Measurements from ENCODE around the gene RBFOX2. TPM values are rescaled to one million over a fixed set of nuclear protein-coding genes. Genes with fewer than 3 reads are reported as not detected.

The RBFOX2 gene
- total RNA-seq, 1 donor from 2014 or later = 147 TPM

- no peak for TF ChIP-seq CTCF (IDR thresholded peaks at IDR 0.05)
- peaks cover 7% of the 10 kb centered on the region for H3K36me3 Mint-ChIP-seq (ENCODE audit: low read depth)
- no peaks in the 10 kb centered on the region for H3K9me3 Mint-ChIP-seq (ENCODE audit: low read depth)
- H3K27ac Mint-ChIP-seq (ENCODE audit: unreplicated experiment) = peak overlapping the region; percentile 92
- H3K27me3 Mint-ChIP-seq (ENCODE audit: low read depth) = no peaks in the 10 kb centered on the region
- DNase-seq (ENCODE audit: low spot score) = no peak
- peak overlapping the region; percentile 26 for H3K4me3 Mint-ChIP-seq (ENCODE audit: unreplicated experiment)
- H3K4me1 Mint-ChIP-seq (ENCODE audit: low read depth) = peaks cover 63% of the 10 kb centered on the region
Observed at GRCh38 chr22:35777335-35777975, 251.2 kb downstream of the RBFOX2 start.

DNA sequence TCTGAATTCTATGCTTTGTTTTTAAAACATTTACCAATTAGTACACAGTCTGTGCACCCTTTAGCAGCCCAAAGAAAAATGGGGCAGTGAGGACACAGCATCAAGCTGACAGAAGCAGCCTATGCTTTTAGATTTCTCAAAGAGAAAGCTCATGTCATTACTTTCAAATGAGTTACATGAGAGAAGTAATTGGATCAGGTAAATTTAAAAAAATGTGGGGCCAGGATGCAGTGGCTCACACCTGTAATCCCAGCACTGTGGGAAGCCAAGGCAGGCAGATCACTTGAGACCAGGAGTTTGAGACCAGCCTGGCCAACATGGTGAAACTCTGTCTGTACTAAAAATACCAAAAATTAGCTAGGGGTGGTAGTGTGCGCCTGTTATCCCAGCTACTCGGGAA is 253.3 kb downstream of the RBFOX2 start:
- no peaks in the 10 kb centered on the region for H3K9me3 Mint-ChIP-seq (ENCODE audit: low read depth)

DNA sequence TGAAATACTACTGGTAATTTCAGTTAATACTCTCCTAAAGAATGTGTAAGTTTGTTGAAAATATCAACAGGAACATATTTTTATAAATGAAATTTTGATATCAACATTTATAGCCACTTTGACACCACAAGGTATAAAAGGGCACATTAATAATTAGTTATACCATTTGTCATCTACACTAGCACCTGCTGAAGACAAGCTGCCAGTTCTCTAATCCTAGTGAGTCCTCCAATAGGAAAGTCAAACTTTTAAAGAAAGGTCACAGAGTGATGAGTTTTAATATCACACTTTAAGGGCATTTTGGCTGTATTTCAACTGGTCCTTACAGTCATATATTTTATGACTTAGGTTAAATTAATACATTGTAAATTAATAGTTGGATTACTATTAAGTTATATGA is 258.6 kb downstream of the RBFOX2 start:
- H3K27ac Mint-ChIP-seq (ENCODE audit: unreplicated experiment) = no peak overlapping the region
- H3K36me3 Mint-ChIP-seq (ENCODE audit: low read depth) = peaks cover 5% of the 10 kb centered on the region
- H3K9me3 Mint-ChIP-seq (ENCODE audit: low read depth) = no peaks in the 10 kb centered on the region
- peaks cover 8% of the 10 kb centered on the region for H3K4me1 Mint-ChIP-seq (ENCODE audit: low read depth)
- H3K27me3 Mint-ChIP-seq (ENCODE audit: low read depth) = no peaks in the 10 kb centered on the region
- H3K4me3 Mint-ChIP-seq (ENCODE audit: unreplicated experiment) = no peak overlapping the region
- no peak for TF ChIP-seq CTCF (IDR thresholded peaks at IDR 0.05)
- DNase-seq (ENCODE audit: low spot score) = no peak

More for the DNA sequence above, 253.3 kb downstream of the RBFOX2 start:
- Mint-ChIP-seq H3K4me3 (ENCODE audit: unreplicated experiment) (no peak overlapping the region), H3K27me3 (ENCODE audit: low read depth) (no peaks in the 10 kb centered on the region), H3K27ac (ENCODE audit: unreplicated experiment) (no peak overlapping the region), H3K4me1 (ENCODE audit: low read depth) (peaks cover 43% of the 10 kb centered on the region), H3K36me3 (ENCODE audit: low read depth) (peaks cover 4% of the 10 kb centered on the region)
- no peak for TF ChIP-seq CTCF (IDR thresholded peaks at IDR 0.05)
- no peak for DNase-seq (ENCODE audit: low spot score)

- peaks cover 8% of the 10 kb centered on the region for H3K4me1 Mint-ChIP-seq (ENCODE audit: low read depth)
- peaks cover 5% of the 10 kb centered on the region for H3K36me3 Mint-ChIP-seq (ENCODE audit: low read depth)
- DNase-seq (ENCODE audit: low spot score) = no peak
- H3K9me3 Mint-ChIP-seq (ENCODE audit: low read depth) = no peaks in the 10 kb centered on the region
- H3K27ac Mint-ChIP-seq (ENCODE audit: unreplicated experiment) = peak overlapping the region; percentile 64
- no peak for TF ChIP-seq CTCF (IDR thresholded peaks at IDR 0.05)
- H3K27me3 Mint-ChIP-seq (ENCODE audit: low read depth) = no peaks in the 10 kb centered on the region
- H3K4me3 Mint-ChIP-seq (ENCODE audit: unreplicated experiment) = peak overlapping the region; percentile 11
Observed at GRCh38 chr22:35766654-35767580, 261.7 kb downstream of the RBFOX2 start.

DNA sequence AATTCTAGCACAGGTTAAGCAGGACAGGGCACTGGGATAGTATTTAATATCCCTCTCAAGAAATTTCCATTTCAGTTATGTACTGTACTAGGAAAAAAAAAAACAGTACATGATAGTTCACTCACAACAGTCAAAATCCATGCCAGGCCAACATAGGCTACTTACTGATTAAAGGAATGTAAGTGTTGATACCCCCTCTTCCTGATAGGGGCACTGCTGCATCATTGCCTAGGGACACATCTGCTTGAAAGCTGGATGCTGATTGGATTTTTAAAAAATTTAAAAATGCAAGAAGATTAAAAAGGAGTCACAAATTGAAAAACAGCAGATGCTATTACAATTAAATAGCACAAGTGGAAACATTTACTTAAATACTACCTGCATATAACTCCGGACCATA is 267.6 kb downstream of the RBFOX2 start:
- TF ChIP-seq CTCF (IDR thresholded peaks at IDR 0.05) = peak; percentile 69
- Mint-ChIP-seq H3K27me3 (ENCODE audit: low read depth) (no peaks in the 10 kb centered on the region), H3K27ac (ENCODE audit: unreplicated experiment) (peak overlapping the region; percentile 0), H3K4me3 (ENCODE audit: unreplicated experiment) (no peak overlapping the region), H3K36me3 (ENCODE audit: low read depth) (peaks cover 16% of the 10 kb centered on the region), H3K4me1 (ENCODE audit: low read depth) (no peaks in the 10 kb centered on the region), H3K9me3 (ENCODE audit: low read depth) (no peaks in the 10 kb centered on the region)
- no peak for DNase-seq (ENCODE audit: low spot score)

Data from chondrocyte (in vitro differentiated cells).